Liver (tissue), 9 donors: ENCODE results near the gene URAD. TPM values are rescaled to one million over a fixed set of nuclear protein-coding genes. Genes with fewer than 3 reads are reported as not detected.

Experiments
- DNase-seq: peaks from one replicate; pipeline ENCODE4 v3.0.0-alpha.2; 2017; ENCODE audit warnings: low spot score
- H3K27ac ChIP-seq, 2 donors: one replicate each; pipeline ENCODE4 v1.7.0; 2013; ENCODE audit warnings: inconsistent platforms in 2 of 2, low read length in 2 of 2, control low read depth in 1 of 2, low read depth in 1 of 2, mild to moderate bottlenecking in 1 of 2
- H3K27me3 ChIP-seq, 4 donors: one replicate each; pipeline versions ENCODE4 v1.6.1 to v1.7.0; 2013; ENCODE audit warnings: low read length in 3 of 4, inconsistent platforms in 1 of 4, mild to moderate bottlenecking in 1 of 4, moderate library complexity in 1 of 4; ENCODE audit not compliant: control insufficient read depth in 4 of 4, insufficient read depth in 4 of 4
- H3K36me3 ChIP-seq, 4 donors: one replicate each; pipeline versions ENCODE4 v1.6.1 to v1.7.0; 2013; ENCODE audit warnings: low read length in 3 of 4, mild to moderate bottlenecking in 3 of 4, low read depth in 1 of 4, moderate library complexity in 1 of 4; ENCODE audit not compliant: control insufficient read depth in 4 of 4, insufficient read depth in 3 of 4
- H3K4me1 ChIP-seq, 4 donors: one replicate each; pipeline versions ENCODE4 v1.6.1 to v1.7.0; 2013; ENCODE audit warnings: low read length in 3 of 4, mild to moderate bottlenecking in 3 of 4, moderate library complexity in 1 of 4; ENCODE audit not compliant: control insufficient read depth in 4 of 4, insufficient read depth in 4 of 4
- H3K4me3 ChIP-seq, 3 donors: one replicate each; pipeline versions ENCODE4 v1.6.1 to v1.7.0; 2013; ENCODE audit warnings: low read length in 3 of 3, control low read depth in 1 of 3, low read depth in 1 of 3, mild to moderate bottlenecking in 1 of 3
- H3K9ac ChIP-seq, 2 donors: one replicate each; pipeline ENCODE4 v1.7.0; 2013; ENCODE audit warnings: low read length in 2 of 2, mild to moderate bottlenecking in 2 of 2, moderate library complexity in 2 of 2, control low read depth in 1 of 2, low read depth in 1 of 2
- H3K9me3 ChIP-seq, 4 donors: one replicate each; pipeline versions ENCODE4 v1.6.1 to v1.7.0; 2013; ENCODE audit warnings: low read length in 3 of 4; ENCODE audit not compliant: control insufficient read depth in 4 of 4
- ATF3 ChIP-seq: IDR thresholded peaks from 2 replicates; pipeline ENCODE4 v1.6.1; 2016; ENCODE audit warnings: antibody characterized with exemption
- CTCF ChIP-seq: fragments of 150-350 bp; IDR thresholded peaks from 2 replicates; pipeline ENCODE4 v1.5.1; 2017; ENCODE audit warnings: improper control_type of control experiment, low read depth, low read length; ENCODE audit not compliant: missing input control
- EGR1 ChIP-seq, 2 donors: IDR thresholded peaks; 2 replicates each; pipeline ENCODE4 v1.6.1; 2016 to 2018; ENCODE audit warnings: antibody characterized with exemption in 2 of 2, low read depth in 2 of 2
- FOXA1 ChIP-seq: IDR thresholded peaks from 2 replicates; pipeline ENCODE4 v1.6.1; 2016; ENCODE audit warnings: antibody characterized with exemption
- FOXA2 ChIP-seq: IDR thresholded peaks from 2 replicates; pipeline ENCODE4 v1.6.1; 2016; ENCODE audit warnings: antibody characterized with exemption
- GABPA ChIP-seq, 2 donors: IDR thresholded peaks in 1 of 2; conservative IDR thresholded peaks in 1 of 2; 2 replicates each; pipeline ENCODE4 v1.6.1; 2016; ENCODE audit warnings: antibody characterized with exemption in 2 of 2, mild to moderate bottlenecking in 1 of 2, moderate library complexity in 1 of 2
- HNF4A ChIP-seq, 2 donors: conservative IDR thresholded peaks; 2 replicates each; pipeline ENCODE4 v1.6.1; 2016; ENCODE audit warnings: antibody characterized with exemption in 2 of 2, mild to moderate bottlenecking in 2 of 2
- HNF4G ChIP-seq: IDR thresholded peaks from 2 replicates; pipeline ENCODE4 v1.6.1; 2016; ENCODE audit warnings: antibody characterized with exemption
- JUND ChIP-seq, 2 donors: IDR thresholded peaks; 2 replicates each; pipeline ENCODE4 v1.6.1; 2016; ENCODE audit warnings: antibody characterized with exemption in 2 of 2
- MAX ChIP-seq: IDR thresholded peaks from 2 replicates; pipeline ENCODE4 v1.6.1; 2016; ENCODE audit warnings: antibody characterized with exemption
- NR2F2 ChIP-seq: IDR thresholded peaks from 2 replicates; pipeline ENCODE4 v1.6.1; 2016; ENCODE audit warnings: antibody characterized with exemption
- RAD21 ChIP-seq, 2 donors: IDR thresholded peaks; 2 replicates each; pipeline ENCODE4 v1.6.1; 2016; ENCODE audit warnings: antibody characterized with exemption in 2 of 2, mild to moderate bottlenecking in 2 of 2
- RXRA ChIP-seq, 2 donors: IDR thresholded peaks; 2 replicates each; pipeline ENCODE4 v1.6.1; 2017 to 2018; ENCODE audit warnings: antibody characterized with exemption in 2 of 2, mild to moderate bottlenecking in 1 of 2
- SP1 ChIP-seq: IDR thresholded peaks from 2 replicates; pipeline ENCODE4 v1.6.1; 2018; ENCODE audit warnings: antibody characterized with exemption, mild to moderate bottlenecking
- TAF1 ChIP-seq: conservative IDR thresholded peaks from 2 replicates; pipeline ENCODE4 v1.6.1; 2016; ENCODE audit warnings: antibody characterized with exemption, mild to moderate bottlenecking
- ZBTB33 ChIP-seq: IDR thresholded peaks from 2 replicates; pipeline ENCODE4 v1.6.1; 2016; ENCODE audit warnings: antibody characterized with exemption
- WGBS: extraction: QIAGEN DNeasy Blood & Tissue Kit; methylation state at CpG from one replicate; pipeline ENCODE4 v1.1.7; 2013; 5-methylcytosine and 5-hydroxymethylcytosine counted together
- polyA plus RNA-seq, 2 donors: library from polyadenylated mRNA; stranded (reverse) in 1 of 2; unstranded in 1 of 2; fragments of 200-250 nt in 1 of 2; fragments of >200 nt in 1 of 2; fragmentation: Nextera tagmentation in 1 of 2; extraction: Ambion mirVana in 1 of 2; gene quantifications; one replicate each; pipeline versions ENCODE4 v1.2.1 to v1.2.3, GENCODE V29; 2013 to 2015
- total RNA-seq, 2 donors: library from RNA; depleted of rRNA; stranded (reverse); fragments of >200 nt; gene quantifications; one replicate each; pipeline ENCODE4 v1.2.3, GENCODE V29; 2014
- TF ChIP-seq, protein P1 (sequence below): IDR thresholded peaks from 2 replicates; pipeline ENCODE4 v1.6.1; 2016; ENCODE audit warnings: antibody characterized with exemption, mild to moderate bottlenecking
- donor health status: healthy.
- donor health status: healthy.
- donor health status: healthy.
- donor health status: healthy.
- donor health status: healthy.

Gene URAD
- total and polyA plus RNA-seq, 4 donors, result not detected

GRCh38 chr13:27967736-27968315 is 20.7 kb downstream of the URAD start:
- Histone ChIP-seq H3K27ac (no peak overlapping the region), H3K4me3 (peak overlapping the region in 1 of 3 donors; percentile 24), H3K9me3 (no peaks in the 10 kb centered on the region), H3K27me3 (peaks cover 10 to 40% (median 26%) of the 10 kb centered on the region in 4 donors), H3K9ac (no peak overlapping the region), H3K4me1 (peaks cover 9 to 18% (median 11%) of the 10 kb centered on the region in 4 donors), H3K36me3 (no peaks in the 10 kb centered on the region)
- 5% methylated on average over 33 of the region's 33 CpGs for WGBS
- no peak for TF ChIP-seq ATF3
- TF ChIP-seq JUND (IDR thresholded peaks at IDR 0.05), result no peak
- TF ChIP-seq CTCF, result no peak
- TF ChIP-seq HNF4A (conservative IDR thresholded peaks at IDR 0.05), result no peak
- no peak for TF ChIP-seq ZBTB33
- TF ChIP-seq HNF4G, result no peak
- no peak for TF ChIP-seq MAX
- TF ChIP-seq NR2F2, result no peak
- TF ChIP-seq SP1, result no peak
- TF ChIP-seq RAD21 (IDR thresholded peaks at IDR 0.05), result no peak
- TF ChIP-seq RXRA (IDR thresholded peaks at IDR 0.05), result no peak
- TF ChIP-seq FOXA1, result no peak
- TF ChIP-seq EGR1 (IDR thresholded peaks at IDR 0.05; ENCODE audit: low read depth in 2 of 2), result no peak
- TF ChIP-seq FOXA2, result no peak
- no peak for TF ChIP-seq GABPA (IDR thresholded peaks at IDR 0.05 in 1 of 2, conservative IDR thresholded peaks at IDR 0.05 in 1 of 2)
- TF ChIP-seq TAF1, result no peak
- TF ChIP-seq, protein P1, sequence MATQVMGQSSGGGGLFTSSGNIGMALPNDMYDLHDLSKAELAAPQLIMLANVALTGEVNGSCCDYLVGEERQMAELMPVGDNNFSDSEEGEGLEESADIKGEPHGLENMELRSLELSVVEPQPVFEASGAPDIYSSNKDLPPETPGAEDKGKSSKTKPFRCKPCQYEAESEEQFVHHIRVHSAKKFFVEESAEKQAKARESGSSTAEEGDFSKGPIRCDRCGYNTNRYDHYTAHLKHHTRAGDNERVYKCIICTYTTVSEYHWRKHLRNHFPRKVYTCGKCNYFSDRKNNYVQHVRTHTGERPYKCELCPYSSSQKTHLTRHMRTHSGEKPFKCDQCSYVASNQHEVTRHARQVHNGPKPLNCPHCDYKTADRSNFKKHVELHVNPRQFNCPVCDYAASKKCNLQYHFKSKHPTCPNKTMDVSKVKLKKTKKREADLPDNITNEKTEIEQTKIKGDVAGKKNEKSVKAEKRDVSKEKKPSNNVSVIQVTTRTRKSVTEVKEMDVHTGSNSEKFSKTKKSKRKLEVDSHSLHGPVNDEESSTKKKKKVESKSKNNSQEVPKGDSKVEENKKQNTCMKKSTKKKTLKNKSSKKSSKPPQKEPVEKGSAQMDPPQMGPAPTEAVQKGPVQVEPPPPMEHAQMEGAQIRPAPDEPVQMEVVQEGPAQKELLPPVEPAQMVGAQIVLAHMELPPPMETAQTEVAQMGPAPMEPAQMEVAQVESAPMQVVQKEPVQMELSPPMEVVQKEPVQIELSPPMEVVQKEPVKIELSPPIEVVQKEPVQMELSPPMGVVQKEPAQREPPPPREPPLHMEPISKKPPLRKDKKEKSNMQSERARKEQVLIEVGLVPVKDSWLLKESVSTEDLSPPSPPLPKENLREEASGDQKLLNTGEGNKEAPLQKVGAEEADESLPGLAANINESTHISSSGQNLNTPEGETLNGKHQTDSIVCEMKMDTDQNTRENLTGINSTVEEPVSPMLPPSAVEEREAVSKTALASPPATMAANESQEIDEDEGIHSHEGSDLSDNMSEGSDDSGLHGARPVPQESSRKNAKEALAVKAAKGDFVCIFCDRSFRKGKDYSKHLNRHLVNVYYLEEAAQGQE, result no peak
- DNase-seq, result no peak
